ENCODE measurements around the gene DCUN1D3. TPM values are rescaled to one million over a fixed set of nuclear protein-coding genes. Genes with fewer than 3 reads are reported as not detected.

The DCUN1D3 gene
- total and polyA plus RNA-seq, 2 experiments from 2014 or later: 8.5 to 13.7 TPM

DNA sequence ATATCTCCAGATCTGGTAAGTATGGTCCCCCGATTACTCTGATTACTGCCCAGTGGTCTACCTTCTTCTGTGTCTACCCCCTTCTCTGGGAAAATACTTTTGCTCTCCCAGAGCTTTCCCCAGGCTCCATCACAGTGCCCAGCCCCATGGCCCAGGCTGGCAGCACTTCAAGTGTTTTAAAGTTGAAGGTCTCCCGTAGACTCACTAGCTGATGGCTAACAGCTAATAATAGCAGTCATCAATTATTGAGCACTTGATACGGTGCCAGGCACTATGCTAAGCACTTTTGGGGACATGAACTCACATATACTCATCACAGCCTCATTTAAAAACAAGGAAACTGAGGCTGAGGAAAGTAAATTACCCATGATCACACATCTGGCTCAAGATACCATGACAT lies 33.4 kb downstream of the DCUN1D3 start (continued):
- TF ChIP-seq, protein P1, sequence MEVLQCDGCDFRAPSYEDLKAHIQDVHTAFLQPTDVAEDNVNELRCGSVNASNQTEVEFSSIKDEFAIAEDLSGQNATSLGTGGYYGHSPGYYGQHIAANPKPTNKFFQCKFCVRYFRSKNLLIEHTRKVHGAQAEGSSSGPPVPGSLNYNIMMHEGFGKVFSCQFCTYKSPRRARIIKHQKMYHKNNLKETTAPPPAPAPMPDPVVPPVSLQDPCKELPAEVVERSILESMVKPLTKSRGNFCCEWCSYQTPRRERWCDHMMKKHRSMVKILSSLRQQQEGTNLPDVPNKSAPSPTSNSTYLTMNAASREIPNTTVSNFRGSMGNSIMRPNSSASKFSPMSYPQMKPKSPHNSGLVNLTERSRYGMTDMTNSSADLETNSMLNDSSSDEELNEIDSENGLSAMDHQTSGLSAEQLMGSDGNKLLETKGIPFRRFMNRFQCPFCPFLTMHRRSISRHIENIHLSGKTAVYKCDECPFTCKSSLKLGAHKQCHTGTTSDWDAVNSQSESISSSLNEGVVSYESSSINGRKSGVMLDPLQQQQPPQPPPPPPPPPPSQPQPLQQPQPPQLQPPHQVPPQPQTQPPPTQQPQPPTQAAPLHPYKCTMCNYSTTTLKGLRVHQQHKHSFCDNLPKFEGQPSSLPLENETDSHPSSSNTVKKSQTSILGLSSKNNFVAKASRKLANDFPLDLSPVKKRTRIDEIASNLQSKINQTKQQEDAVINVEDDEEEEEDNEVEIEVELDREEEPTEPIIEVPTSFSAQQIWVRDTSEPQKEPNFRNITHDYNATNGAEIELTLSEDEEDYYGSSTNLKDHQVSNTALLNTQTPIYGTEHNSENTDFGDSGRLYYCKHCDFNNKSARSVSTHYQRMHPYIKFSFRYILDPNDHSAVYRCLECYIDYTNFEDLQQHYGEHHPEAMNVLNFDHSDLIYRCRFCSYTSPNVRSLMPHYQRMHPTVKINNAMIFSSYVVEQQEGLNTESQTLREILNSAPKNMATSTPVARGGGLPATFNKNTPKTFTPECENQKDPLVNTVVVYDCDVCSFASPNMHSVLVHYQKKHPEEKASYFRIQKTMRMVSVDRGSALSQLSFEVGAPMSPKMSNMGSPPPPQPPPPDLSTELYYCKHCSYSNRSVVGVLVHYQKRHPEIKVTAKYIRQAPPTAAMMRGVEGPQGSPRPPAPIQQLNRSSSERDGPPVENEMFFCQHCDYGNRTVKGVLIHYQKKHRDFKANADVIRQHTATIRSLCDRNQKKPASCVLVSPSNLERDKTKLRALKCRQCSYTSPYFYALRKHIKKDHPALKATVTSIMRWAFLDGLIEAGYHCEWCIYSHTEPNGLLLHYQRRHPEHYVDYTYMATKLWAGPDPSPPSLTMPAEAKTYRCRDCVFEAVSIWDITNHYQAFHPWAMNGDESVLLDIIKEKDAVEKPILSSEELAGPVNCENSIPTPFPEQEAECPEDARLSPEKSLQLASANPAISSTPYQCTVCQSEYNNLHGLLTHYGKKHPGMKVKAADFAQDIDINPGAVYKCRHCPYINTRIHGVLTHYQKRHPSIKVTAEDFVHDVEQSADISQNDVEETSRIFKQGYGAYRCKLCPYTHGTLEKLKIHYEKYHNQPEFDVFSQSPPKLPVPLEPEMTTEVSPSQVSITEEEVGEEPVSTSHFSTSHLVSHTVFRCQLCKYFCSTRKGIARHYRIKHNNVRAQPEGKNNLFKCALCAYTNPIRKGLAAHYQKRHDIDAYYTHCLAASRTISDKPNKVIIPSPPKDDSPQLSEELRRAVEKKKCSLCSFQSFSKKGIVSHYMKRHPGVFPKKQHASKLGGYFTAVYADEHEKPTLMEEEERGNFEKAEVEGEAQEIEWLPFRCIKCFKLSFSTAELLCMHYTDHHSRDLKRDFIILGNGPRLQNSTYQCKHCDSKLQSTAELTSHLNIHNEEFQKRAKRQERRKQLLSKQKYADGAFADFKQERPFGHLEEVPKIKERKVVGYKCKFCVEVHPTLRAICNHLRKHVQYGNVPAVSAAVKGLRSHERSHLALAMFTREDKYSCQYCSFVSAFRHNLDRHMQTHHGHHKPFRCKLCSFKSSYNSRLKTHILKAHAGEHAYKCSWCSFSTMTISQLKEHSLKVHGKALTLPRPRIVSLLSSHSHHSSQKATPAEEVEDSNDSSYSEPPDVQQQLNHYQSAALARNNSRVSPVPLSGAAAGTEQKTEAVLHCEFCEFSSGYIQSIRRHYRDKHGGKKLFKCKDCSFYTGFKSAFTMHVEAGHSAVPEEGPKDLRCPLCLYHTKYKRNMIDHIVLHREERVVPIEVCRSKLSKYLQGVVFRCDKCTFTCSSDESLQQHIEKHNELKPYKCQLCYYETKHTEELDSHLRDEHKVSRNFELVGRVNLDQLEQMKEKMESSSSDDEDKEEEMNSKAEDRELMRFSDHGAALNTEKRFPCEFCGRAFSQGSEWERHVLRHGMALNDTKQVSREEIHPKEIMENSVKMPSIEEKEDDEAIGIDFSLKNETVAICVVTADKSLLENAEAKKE (CRISPR knock-in tag; IDR thresholded peaks at IDR 0.05): no peak
- TF ChIP-seq CREB1 (CRISPR knock-in tag; IDR thresholded peaks at IDR 0.05; ENCODE audit: low read depth) (no peak), EZH2 (IDR thresholded peaks at IDR 0.05; ENCODE audit: low read depth, unreplicated experiment) (no peak), ZNF331 (CRISPR knock-in tag; IDR thresholded peaks at IDR 0.05; ENCODE audit: low read depth) (no peak), ZNF114 (CRISPR knock-in tag; IDR thresholded peaks at IDR 0.05) (no peak), JUNB (IDR thresholded peaks at IDR 0.05; ENCODE audit: unreplicated experiment) (no peak)

DNA sequence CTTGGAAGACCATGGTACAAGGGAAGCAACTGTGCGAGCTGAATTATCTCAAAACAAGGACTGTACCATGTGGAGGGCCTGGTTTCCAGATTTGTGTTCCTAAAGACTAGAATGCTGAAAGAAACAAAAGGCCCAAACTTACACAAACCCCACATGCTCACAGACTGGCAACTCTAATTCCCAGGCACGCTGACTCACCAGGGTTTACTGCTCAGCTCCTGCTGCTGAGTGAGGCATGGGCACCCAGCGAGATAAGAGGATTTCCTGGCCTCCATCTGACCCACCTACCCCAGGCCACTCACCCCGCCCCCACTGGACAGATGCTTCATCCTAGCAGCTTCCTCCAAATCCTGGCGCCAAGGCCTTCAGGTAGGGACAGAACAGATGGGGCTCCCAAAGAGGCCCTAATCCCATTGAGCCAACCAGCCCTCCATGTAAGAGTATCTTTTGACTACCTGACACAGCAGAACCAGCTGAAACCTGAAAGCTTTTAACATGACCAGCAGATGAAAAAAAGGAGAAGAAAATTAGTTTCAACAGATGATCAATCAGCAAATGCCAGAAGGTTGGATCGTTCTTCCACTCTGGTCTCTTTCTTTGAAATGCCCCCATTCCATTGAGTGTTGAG lies 33.9 kb downstream of the DCUN1D3 start:
- peaks cover 83% of the 10 kb centered on the region for H3K79me2 ChIP-seq (replicated peaks; ENCODE audit: insufficient read depth)
- TF ChIP-seq, protein P2, sequence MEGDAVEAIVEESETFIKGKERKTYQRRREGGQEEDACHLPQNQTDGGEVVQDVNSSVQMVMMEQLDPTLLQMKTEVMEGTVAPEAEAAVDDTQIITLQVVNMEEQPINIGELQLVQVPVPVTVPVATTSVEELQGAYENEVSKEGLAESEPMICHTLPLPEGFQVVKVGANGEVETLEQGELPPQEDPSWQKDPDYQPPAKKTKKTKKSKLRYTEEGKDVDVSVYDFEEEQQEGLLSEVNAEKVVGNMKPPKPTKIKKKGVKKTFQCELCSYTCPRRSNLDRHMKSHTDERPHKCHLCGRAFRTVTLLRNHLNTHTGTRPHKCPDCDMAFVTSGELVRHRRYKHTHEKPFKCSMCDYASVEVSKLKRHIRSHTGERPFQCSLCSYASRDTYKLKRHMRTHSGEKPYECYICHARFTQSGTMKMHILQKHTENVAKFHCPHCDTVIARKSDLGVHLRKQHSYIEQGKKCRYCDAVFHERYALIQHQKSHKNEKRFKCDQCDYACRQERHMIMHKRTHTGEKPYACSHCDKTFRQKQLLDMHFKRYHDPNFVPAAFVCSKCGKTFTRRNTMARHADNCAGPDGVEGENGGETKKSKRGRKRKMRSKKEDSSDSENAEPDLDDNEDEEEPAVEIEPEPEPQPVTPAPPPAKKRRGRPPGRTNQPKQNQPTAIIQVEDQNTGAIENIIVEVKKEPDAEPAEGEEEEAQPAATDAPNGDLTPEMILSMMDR (conservative IDR thresholded peaks at IDR 0.05; ENCODE audit: low read depth in 2 of 2): no peak
- TF ChIP-seq, protein P3, sequence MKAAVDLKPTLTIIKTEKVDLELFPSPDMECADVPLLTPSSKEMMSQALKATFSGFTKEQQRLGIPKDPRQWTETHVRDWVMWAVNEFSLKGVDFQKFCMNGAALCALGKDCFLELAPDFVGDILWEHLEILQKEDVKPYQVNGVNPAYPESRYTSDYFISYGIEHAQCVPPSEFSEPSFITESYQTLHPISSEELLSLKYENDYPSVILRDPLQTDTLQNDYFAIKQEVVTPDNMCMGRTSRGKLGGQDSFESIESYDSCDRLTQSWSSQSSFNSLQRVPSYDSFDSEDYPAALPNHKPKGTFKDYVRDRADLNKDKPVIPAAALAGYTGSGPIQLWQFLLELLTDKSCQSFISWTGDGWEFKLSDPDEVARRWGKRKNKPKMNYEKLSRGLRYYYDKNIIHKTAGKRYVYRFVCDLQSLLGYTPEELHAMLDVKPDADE (IDR thresholded peaks at IDR 0.05): no peak
- TF ChIP-seq ZNF331 (CRISPR knock-in tag; IDR thresholded peaks at IDR 0.05; ENCODE audit: low read depth) (no peak), STAT1 (IDR thresholded peaks at IDR 0.05; ENCODE audit: unreplicated experiment) (no peak), CREB1 (CRISPR knock-in tag; IDR thresholded peaks at IDR 0.05; ENCODE audit: low read depth) (no peak), EZH2phosphoT487 (IDR thresholded peaks at IDR 0.05; ENCODE audit: unreplicated experiment) (no peak), EZH2 (IDR thresholded peaks at IDR 0.05; ENCODE audit: low read depth, unreplicated experiment) (no peak), JUNB (IDR thresholded peaks at IDR 0.05; ENCODE audit: unreplicated experiment) (no peak)

More for the DNA sequence above, 33.9 kb downstream of the DCUN1D3 start:
- no peak overlapping the region for H3K4me3 Mint-ChIP-seq
- H3K9me2 ChIP-seq (ENCODE audit: insufficient read depth): peaks cover 6% of the 10 kb centered on the region; the same call in 1 of the 2 replicates
- H3K4me1 Mint-ChIP-seq: peaks cover 36% of the 10 kb centered on the region
- peaks cover 20% of the 10 kb centered on the region for H3K4me1 ChIP-seq (ENCODE audit: insufficient read depth)
- H3K36me3 Mint-ChIP-seq (ENCODE audit: low read depth): peaks cover 29% of the 10 kb centered on the region
- no peak overlapping the region for H3K4me3 ChIP-seq
- peak; percentile 45 for ATAC-seq
- no peak overlapping the region for H3K4me2 ChIP-seq
- H3F3A ChIP-seq (replicated peaks; ENCODE audit: low read depth): no peaks in the 10 kb centered on the region
- H3K9me3 Mint-ChIP-seq: no peaks in the 10 kb centered on the region
- no peak for DNase-seq (ENCODE audit: low spot score)
- no peaks in the 10 kb centered on the region for H3K27me3 ChIP-seq (ENCODE audit: insufficient read depth)
- peaks cover 3% of the 10 kb centered on the region for H3K27me3 Mint-ChIP-seq (ENCODE audit: insufficient read depth, low read depth, poor library complexity)
- peak overlapping the region; percentile 30; the same call in 1 of the 2 replicates for H3K27ac ChIP-seq (ENCODE audit: low read depth)
- no peaks in the 10 kb centered on the region; the same call in 1 of the 2 replicates for H4K20me1 ChIP-seq (replicated peaks; ENCODE audit: insufficient read depth)
- H3K36me3 ChIP-seq (ENCODE audit: insufficient read depth): no peaks in the 10 kb centered on the region
- H2AFZ ChIP-seq: no peak overlapping the region
- peak overlapping the region; percentile 88 for H3K27ac Mint-ChIP-seq
